HG03378 (cell line): Measurements from ENCODE around the gene PWWP2B.

ENCODE experiments used
- ATAC-seq: cut with Tn5 transposase; IDR thresholded peaks from one replicate; pipeline ENCODE4 v1.9.1; 2021; ENCODE audit warnings: mild to moderate bottlenecking, moderate library complexity; ENCODE audit not compliant: unreplicated experiment

PWWP2B gene

DNA sequence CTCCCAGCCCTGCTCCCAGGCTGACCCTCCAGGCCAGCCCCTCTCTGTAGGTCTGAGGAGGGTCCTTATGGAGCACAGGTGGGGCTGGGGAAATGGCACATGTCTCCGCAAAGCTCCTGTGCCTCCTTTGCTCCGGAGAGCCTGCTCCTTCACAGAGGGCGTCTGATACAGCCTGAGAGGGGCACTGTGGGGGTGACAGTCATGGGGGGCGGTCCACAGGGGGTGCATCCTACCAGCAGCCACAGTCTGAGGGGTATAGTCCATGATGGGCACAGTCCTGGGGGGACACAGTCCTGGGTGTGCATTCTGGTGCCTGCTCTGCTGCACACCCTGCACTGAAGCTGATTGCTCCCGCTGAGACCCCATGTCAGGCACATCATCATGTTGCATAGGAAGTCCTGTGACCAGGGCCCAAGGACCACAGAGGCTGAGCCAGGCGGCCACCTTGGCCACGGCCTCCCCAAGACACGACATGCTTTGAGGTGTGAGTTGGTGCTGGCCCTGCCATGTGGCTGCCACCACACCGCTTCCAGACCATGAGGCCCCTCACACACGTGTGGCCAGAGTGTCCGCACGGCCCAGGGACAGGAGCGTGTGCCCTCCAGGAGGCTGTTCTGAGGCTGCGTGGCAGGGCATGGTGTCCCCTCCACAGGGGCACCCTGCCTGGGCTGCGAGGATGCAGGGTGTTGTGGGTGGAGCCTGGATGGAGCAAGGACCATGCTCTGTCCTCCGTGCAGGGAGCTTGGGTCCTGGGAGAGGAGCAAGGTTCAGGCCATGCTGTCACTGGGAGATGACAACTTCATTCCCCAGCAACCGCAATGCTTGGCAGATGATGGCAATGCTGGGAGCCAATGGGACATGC, 59.2 kb downstream of the PWWP2B start:
- no peak for ATAC-seq

DNA sequence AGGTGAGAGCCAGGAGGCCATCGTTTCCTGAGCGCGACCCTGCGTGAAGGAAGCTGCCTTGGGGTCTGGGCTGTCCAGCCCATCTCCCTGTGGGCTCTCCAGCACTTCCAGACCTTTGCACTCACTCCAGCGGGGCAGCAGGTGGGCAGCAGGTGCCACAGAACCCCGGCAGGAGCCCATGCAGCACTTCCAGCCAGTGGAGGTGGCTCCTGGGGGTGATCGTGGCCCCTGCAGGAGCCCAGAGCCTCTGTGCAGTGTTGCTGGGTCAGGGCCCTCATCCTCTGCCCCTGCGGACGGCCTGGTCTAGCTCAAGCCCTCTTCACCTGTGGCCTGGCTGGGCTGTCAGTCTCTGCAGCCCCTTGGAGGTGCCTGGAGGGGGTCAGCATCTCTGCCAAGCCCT, 59.9 kb downstream of the PWWP2B start:
- ATAC-seq: no peak

GRCh38 chr10:132457328-132458070, 60.5 kb downstream of the PWWP2B start:
- ATAC-seq: no peak

DNA sequence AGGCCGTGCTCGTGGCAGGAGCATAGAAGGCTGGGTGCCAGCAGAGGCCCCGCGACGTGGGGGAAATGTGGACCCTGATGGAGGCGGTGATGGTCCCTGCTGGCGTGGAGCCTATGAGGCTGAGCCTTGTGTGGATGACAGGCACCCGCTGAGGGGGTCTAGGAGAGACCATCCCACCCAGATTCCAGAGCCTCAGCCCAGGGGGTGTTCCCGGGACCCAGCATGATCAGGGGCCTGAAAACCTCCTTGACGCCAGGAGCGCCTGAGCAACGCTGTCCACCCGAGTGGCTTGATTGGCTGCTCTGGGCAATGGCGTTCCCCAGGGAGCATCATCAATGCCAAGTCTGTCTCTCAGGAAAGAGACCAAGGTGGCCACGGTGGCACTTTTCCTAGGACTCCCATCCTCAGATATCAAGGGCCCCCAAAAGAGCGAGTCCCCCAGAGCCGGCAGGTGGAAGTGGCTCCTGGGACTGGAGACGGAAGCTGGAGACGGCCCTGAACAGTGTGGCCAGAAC, 61.1 kb downstream of the PWWP2B start:
- no peak for ATAC-seq

DNA sequence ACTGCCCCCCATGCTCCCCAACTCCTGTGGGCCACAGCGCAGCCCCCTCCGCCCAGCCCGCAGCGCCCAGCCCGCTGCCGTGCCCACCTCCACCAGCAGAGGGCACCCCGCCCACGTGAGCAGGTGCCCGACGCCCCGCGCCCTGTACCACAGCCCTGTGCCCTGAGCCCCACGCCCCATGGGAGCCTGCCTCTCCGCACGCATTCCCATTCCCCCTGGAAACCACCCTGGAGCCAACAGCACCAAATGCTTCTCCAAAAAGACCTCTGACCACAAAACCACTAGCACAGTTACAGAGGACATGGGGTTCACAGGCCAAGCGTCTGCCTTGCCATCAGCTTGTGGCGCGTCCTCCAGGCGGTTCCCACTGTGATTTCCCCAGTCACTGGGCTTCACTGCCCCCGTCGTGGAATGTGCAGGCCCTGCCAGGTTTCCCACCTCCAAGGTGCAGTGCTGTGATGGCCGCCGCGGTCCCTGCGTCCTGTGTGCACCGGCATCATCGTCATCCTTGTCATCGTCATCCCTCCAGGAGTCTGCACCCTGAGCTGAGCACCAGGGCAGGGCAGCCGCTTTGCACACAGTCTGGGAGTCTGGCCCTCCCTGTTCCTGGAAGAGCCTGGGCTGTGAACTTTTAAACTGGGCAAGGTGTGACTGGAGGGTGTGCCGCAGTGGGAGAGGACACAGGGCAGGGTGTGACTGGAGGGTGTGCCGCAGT, 61.7 kb downstream of the PWWP2B start:
- ATAC-seq: no peak

- no peak for ATAC-seq
Observed at GRCh38 chr10:132459301-132460003, 62.5 kb downstream of the PWWP2B start.

DNA sequence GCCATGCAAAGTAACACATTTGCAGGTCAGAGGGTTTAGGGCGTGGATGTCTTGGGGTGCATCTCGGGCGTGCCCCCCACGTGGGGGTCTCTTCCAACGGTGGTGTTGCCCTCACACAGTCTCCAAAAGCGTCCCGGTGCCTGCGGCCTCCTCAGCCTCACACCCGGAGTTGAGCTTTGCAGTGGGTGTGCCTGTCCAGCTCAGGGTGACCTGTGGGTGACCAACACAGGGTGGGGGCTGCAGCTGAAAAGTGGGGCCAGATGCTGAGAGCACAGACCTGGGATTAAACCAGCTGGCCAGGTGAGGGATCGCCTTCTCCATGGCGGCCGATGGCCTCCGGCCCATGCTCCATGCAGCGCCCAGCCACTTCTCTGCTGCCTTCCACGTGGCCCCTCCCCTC, 63.1 kb downstream of the PWWP2B start:
- no peak for ATAC-seq

DNA sequence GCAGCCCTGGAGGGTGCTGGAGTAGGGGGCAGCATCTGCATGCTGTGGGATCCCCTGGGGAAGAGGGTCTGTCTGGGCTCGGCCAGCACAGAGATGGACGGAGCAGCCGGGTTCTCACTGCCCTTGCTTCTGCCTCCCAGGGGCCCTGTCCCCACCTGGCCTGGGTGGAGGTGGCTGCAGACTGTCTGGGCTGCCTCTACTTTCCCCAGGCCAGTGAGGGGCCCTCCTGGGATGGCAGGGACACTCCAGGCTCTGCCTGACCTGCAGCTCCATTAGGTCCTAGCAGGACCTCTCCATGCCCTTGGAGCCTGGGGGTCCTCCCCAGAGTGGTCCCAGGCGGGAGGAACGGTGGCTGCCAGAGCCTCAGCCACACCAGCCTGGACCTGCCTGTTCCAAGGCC, 63.7 kb downstream of the PWWP2B start:
- ATAC-seq: no peak

DNA sequence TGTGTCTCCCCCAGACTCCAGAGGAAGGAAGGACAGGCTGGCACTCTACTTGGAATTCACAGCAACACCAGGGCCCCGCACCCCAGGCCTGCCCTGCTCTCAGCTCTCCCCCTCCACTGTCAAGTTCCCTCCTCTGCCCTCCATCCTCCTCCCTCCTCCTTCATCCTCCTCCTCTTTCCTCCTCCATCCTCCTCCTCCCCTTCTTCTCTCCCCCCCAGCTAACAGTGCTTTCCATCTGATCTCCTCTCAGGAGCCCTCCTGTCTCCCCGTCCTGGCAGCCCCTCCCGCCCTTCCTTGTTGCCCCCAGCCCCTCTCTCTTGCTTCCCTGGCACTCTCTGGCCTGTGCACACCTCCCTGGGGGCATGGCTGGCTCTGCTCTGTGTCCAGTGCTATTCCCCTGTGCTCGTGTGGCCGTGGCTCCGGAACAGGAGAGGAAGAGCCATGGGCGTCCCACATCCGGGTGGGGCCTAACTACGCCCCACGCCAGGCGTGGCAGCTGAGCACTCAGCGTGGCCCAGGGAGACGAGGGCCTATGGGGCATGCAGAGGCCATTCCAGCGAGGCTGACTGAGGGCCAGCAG, 64.2 kb downstream of the PWWP2B start:
- no peak for ATAC-seq

- no peak for ATAC-seq
Observed at GRCh38 chr10:132461683-132462231, 64.8 kb downstream of the PWWP2B start.

- ATAC-seq: no peak
Observed at GRCh38 chr10:132462463-132463332, 65.7 kb downstream of the PWWP2B start.

GRCh38 chr10:132463333-132464255, 66.6 kb downstream of the PWWP2B start:
- no peak for ATAC-seq

DNA sequence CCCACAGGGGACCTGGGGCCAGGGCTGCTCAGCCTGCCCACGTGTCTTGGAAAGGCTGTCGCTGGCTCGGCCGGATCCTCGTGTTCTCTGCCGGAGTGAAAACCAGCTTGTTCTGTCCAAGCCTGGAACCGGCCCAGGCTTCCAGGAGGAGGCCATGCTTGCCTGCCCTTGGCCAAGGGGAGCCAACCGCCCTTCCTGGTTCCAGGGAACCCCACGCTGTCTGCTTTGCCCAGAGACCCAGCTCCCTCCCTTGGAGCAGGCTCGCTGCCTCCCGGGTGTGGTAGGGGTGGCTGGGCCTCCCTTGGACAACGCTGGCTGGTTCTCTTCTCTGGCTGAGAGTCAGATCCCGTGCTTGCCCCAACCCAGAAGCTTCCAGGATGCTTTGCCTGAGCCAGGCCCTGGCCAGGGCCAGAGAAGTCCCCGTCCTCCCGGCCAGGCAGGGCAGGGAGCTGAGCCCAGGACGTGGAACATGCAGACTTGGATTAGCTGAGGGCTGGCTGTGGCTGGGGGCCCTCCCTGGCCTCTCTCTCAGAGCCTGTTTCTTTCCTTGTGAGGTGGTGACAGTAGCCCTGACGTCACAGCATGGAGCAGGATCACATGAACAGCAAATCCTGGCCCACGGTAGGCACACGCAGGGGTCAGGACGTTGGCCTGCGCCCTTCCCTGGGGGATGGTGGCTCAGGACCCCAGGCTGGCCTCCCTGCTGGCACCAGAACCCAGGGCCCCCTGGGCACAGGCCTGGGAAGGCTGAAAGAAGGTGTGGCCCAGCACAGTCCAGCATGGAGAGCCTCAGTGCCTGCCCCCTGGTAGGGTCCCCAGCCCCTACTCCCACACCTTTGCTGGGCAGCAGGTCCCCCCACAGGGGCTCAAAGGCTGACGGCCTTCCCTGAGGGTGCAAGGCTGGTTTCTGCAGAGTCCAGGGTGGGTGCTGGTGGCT, 67.5 kb downstream of the PWWP2B start:
- no peak for ATAC-seq

- ATAC-seq: no peak
Observed at GRCh38 chr10:132465193-132465888, 68.3 kb downstream of the PWWP2B start.

GRCh38 chr10:132465889-132466519, 69.0 kb downstream of the PWWP2B start:
- ATAC-seq: no peak
